Stomach smooth muscle (tissue), 2 donors: ENCODE results near the gene PNMA6F.

Experiments
- H3K27ac ChIP-seq: one replicate; pipeline ENCODE4 v1.7.0; 2013; ENCODE audit warnings: mild to moderate bottlenecking, low read length, inconsistent platforms
- H3K27me3 ChIP-seq, 2 donors: one replicate each; pipeline ENCODE4 v1.7.0; 2013; ENCODE audit warnings: low read length in 2 of 2; ENCODE audit not compliant: insufficient read depth in 2 of 2, control insufficient read depth in 1 of 2
- H3K36me3 ChIP-seq, 2 donors: one replicate each; pipeline ENCODE4 v1.7.0; 2013; ENCODE audit warnings: low read length in 2 of 2; ENCODE audit not compliant: control insufficient read depth in 2 of 2, insufficient read depth in 2 of 2
- H3K4me1 ChIP-seq: one replicate; pipeline ENCODE4 v1.7.0; 2013; ENCODE audit warnings: low read length; ENCODE audit not compliant: control insufficient read depth, insufficient read depth
- H3K4me3 ChIP-seq, 2 donors: one replicate each; pipeline ENCODE4 v1.7.0; 2013; ENCODE audit warnings: low read length in 2 of 2
- H3K9ac ChIP-seq, 2 donors: one replicate each; pipeline ENCODE4 v1.7.0; 2013; ENCODE audit warnings: low read length in 2 of 2, mild to moderate bottlenecking in 1 of 2
- H3K9me3 ChIP-seq, 2 donors: one replicate each; pipeline ENCODE4 v1.7.0; 2013; ENCODE audit warnings: low read length in 2 of 2; ENCODE audit not compliant: control insufficient read depth in 2 of 2
- donor health status: healthy.
- donor health status: Pancreatic carcinoma.

Gene PNMA6F

DNA sequence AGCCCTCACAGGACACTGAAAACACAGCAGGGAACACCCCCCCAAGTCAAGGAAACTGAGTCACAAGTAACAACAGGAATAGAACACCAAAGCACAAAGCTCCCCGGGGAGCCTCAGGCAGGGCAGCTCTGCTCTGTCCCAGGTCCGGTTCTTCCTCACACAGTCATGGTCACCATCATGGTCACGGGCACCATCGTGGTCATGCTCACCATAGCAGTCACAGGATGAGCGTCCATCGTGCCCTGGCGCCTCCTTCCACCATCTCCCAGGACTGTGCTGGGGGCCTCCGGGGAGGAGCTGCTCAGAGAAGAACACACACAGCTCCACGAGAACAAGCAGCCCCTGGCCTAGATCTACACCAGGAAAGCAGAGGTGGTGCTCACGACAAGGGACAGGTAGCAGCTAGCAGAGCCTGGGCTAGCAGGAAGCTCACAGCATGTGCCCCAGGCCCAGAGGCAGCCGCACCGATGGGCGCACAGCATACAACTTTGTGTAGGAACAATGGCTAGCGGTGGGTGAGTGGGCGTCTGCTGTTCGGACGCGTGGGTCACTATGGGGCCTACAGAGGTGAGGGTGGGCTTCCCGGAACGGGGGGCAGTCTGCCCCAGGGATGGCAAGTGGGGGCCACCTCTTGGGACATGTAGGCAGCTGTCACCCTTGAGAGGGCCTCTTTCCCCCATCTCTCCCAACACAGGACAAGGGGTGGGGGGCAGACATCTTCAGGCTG, 3.4 kb downstream of the PNMA6F start:
- H3K4me1 ChIP-seq = no peaks in the 10 kb centered on the region
- H3K27ac ChIP-seq = no peak overlapping the region
- H3K36me3 ChIP-seq = no peaks in the 10 kb centered on the region
- peaks cover 2 to 14% of the 10 kb centered on the region in 2 donors for H3K27me3 ChIP-seq
- H3K9me3 ChIP-seq = peaks cover 0 to 3% of the 10 kb centered on the region in 2 donors
- no peak overlapping the region for H3K9ac ChIP-seq
- no peak overlapping the region for H3K4me3 ChIP-seq

DNA sequence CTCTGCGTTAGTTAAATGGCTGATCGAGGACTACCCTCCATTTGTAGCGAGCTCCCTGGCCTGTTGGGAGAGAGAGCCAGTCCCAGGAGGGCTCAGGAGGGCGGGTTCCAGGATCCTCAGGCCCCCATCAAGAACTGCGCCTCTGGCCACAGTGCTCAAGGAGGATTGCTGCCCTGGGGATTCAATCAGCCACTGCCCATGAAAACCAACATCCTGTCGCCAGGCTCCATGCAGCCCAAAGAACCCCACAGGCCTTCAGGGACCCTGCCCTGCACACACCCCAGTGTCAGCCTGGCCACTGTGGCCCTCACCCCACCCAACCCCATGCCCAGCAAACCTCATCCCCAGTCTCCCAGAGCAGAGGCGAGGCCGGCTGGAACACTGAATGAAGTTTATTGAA, 4.3 kb downstream of the PNMA6F start:
- H3K36me3 ChIP-seq = no peaks in the 10 kb centered on the region
- H3K4me3 ChIP-seq = no peak overlapping the region
- no peak overlapping the region for H3K9ac ChIP-seq
- peaks cover 2 to 14% of the 10 kb centered on the region in 2 donors for H3K27me3 ChIP-seq
- no peaks in the 10 kb centered on the region for H3K4me1 ChIP-seq
- H3K9me3 ChIP-seq = no peaks in the 10 kb centered on the region
- H3K27ac ChIP-seq = no peak overlapping the region

DNA sequence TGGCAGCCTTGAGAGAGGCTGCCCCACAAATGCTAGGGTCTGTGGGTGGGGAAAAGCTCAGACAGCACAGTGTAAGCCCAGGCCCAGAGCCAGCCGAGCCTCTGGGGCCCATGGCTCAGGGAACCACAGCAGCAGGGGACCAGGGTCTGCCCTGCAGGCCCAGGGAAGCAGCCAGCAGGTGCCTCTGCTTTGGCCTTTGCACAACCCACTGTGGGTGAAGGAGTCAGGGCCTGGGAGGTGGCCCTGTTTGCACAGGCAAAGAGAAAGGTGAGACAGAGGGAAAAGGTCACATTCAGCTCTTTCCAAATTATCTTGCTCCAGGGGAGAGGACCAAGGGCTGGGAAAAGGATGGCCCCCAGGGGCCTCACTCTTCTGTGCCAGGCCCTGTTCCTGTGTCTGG, 8.7 kb downstream of the PNMA6F start:
- Histone ChIP-seq H3K9me3 (no peaks in the 10 kb centered on the region), H3K4me3 (no peak overlapping the region), H3K27ac (no peak overlapping the region), H3K27me3 (peaks cover 0 to 4% of the 10 kb centered on the region in 2 donors), H3K4me1 (no peaks in the 10 kb centered on the region), H3K36me3 (no peaks in the 10 kb centered on the region), H3K9ac (no peak overlapping the region)

DNA sequence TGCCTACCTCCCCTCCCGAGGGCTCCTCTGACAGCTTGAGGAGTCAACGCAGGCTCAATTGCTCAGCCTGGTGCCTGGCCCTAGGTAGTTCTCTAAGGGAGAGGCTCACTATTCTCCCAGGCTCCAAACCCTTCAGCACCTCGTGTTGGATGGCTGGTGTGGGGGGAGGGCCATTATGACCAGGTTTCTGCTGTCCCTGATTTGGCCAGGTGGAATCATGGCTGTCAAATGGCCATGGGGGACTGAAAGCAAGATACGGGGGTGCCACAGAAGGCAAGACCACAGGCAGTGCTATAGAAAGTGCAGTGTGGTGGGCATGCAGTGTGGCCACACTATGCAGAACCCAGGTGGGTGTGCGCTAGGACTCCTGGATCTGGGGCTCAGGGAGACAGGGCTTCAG, 9.5 kb downstream of the PNMA6F start:
- no peak overlapping the region for H3K4me3 ChIP-seq
- peaks cover 0 to 6% of the 10 kb centered on the region in 2 donors for H3K27me3 ChIP-seq
- no peak overlapping the region for H3K9ac ChIP-seq
- no peaks in the 10 kb centered on the region for H3K36me3 ChIP-seq
- H3K4me1 ChIP-seq = no peaks in the 10 kb centered on the region
- no peaks in the 10 kb centered on the region for H3K9me3 ChIP-seq
- no peak overlapping the region for H3K27ac ChIP-seq

DNA sequence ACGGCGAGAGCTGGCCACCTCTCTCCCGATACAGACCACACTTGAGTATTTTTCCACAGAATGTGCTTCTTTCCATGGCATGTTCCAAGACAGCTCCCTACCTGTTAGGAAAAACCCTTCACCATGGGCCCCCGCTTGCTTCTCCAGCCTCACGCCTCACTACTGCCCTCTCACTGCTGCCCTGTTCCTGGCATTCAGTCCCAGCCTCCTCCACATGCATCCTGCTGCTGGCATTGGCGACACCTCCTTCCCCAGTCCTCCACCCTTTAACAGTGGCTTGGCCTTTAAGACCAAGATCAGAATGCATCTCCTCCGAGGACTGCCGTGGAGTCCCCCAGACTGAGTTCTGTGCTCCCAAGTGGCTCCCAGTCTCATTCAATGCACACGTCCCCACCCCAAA, 10.7 kb downstream of the PNMA6F start:
- Histone ChIP-seq H3K9me3 (no peaks in the 10 kb centered on the region), H3K9ac (no peak overlapping the region), H3K27ac (no peak overlapping the region), H3K4me1 (no peaks in the 10 kb centered on the region), H3K4me3 (no peak overlapping the region), H3K27me3 (peaks cover 0 to 9% of the 10 kb centered on the region in 2 donors), H3K36me3 (no peaks in the 10 kb centered on the region)

DNA sequence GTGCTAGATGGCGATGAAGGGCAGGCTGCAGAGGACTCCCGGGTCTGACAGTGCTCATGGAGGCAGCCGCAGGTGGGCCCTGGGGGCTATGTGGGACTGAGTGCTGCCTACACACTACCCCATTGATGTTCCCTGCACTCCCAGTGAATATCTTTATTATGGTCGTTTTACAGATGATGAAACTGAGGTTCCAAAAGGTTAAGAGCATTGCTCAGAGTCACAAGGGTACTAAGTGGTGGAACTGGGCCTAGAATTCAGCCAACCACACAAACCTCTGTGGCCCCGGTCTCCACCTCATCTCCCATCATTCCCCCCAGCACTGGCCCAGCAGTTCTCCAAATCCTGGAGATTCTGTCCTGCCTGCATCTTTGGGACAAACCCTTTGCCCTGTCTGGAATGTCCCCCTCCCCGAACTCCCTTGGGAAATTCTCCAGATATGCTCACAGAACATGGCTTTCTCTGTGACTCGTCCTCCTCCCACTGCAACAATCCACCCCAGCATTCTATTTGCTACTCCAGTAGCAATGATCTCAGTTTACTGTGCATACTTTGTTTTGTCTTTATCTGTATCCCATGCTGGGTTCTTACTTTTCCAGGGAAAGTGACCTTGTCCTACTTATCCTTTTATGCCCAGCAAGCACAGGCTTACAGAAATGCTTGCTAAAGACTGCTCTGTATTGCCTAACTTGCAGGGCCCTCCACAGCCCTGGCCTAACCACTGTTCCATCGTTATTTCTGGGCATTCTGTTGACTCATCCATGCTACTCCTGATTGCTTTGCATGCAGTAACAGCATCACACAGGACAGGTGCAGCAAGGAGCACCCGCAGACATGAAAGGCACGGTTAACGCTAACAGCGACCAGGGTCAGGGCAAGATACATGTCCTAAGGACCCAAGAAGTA, 14.0 kb downstream of the PNMA6F start:
- no peak overlapping the region for H3K27ac ChIP-seq
- no peaks in the 10 kb centered on the region for H3K9me3 ChIP-seq
- H3K4me3 ChIP-seq = no peak overlapping the region
- no peaks in the 10 kb centered on the region for H3K4me1 ChIP-seq
- H3K9ac ChIP-seq = no peak overlapping the region
- H3K36me3 ChIP-seq = no peaks in the 10 kb centered on the region
- H3K27me3 ChIP-seq = peaks cover 0 to 18% of the 10 kb centered on the region in 2 donors

DNA sequence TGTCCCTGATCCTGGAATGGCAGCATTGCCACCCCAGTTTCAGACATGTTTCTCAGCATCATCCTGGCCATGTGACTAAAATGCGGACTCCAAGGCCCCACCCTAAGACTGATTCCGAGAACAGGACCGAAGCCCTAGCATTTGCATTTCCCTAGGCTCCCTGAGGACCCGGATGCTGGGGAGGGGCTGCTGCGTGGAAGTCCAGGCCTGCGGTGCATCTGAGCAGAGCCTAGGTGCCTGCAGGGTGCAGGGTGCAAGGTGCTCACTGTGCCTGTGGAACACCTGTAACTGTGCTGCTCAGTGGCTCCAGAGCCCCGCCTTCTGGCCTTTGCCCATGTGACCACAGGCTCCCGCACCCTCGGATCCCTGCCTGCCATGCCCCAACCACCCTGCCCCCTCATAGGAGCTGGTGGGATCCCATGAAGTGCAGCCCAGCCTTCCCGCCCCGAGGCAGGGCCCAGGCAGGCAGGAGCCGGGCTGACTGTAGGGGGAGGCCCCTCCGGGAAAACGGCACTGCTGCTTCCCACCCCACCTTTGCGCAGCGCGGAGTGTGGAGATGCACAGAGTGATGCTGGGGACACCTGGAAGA, 14.9 kb downstream of the PNMA6F start:
- no peak overlapping the region for H3K9ac ChIP-seq
- no peaks in the 10 kb centered on the region for H3K36me3 ChIP-seq
- no peaks in the 10 kb centered on the region for H3K4me1 ChIP-seq
- H3K27me3 ChIP-seq = peaks cover 0 to 18% of the 10 kb centered on the region in 2 donors
- H3K27ac ChIP-seq = no peak overlapping the region
- no peak overlapping the region for H3K4me3 ChIP-seq
- H3K9me3 ChIP-seq = no peaks in the 10 kb centered on the region

DNA sequence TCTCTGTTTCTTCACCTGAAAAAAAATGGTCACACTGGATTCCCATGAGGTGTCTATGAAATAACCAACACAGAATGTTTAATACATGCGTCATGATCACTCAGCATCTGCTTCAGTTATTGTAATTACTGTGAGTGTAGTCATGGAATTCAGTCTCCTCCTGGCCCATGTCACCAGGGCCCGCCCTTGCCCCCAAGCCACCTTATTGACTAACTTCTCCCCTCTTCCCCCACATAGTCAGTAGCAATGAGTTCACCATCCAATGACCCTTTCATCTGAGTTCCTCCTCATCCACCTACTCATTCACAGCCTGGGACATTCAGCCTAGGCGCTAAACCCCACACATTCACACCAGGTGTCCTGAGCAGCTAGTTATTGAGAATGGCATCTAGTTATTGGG, 15.6 kb downstream of the PNMA6F start:
- Histone ChIP-seq H3K4me1 (no peaks in the 10 kb centered on the region), H3K27ac (no peak overlapping the region), H3K9me3 (no peaks in the 10 kb centered on the region), H3K27me3 (peaks cover 0 to 18% of the 10 kb centered on the region in 2 donors), H3K36me3 (no peaks in the 10 kb centered on the region), H3K9ac (no peak overlapping the region), H3K4me3 (no peak overlapping the region)

DNA sequence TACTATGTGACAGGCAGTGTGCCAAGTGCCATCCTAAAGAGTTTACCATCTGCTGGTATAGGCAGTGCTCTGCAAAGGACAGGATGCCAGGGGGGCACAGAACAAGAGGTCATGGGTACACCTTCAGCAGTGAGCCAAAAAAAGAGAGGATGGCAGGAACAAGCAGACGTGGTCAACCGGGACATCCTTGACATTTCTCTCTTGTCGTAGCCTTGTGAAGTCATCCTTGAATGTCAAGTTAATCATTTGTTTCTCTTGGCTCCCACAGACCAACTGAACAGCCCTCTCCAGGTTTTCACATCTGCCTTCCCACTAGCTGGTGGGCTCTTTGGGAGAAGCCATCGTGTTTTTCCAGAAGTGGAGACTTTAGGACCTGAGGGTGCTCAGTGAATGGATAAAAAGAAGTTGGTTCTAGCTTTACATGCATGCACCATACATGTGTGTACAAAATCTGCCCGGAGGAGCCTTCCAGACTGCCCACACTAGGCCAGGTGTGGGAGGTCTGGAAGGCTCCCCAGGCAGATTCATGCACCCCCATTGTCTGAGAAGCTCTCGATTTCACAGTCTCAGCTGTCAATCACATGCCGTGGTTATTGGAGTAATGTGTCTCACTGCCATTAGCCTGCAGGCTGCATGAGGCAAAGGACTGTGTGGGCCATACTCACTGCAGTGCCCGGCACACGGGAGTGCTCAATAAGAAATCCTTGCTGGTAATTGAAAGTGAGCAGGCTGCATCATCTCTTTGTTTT, 16.4 kb downstream of the PNMA6F start:
- no peak overlapping the region for H3K4me3 ChIP-seq
- no peaks in the 10 kb centered on the region for H3K36me3 ChIP-seq
- H3K4me1 ChIP-seq = no peaks in the 10 kb centered on the region
- H3K9me3 ChIP-seq = no peaks in the 10 kb centered on the region
- H3K27me3 ChIP-seq = peaks cover 0 to 18% of the 10 kb centered on the region in 2 donors
- no peak overlapping the region for H3K27ac ChIP-seq
- H3K9ac ChIP-seq = no peak overlapping the region
